ELF-1 (cell line): Measurements from ENCODE around the gene WFDC10B.
"Not testable (repeated sequence)": the region's sequence is repeated elsewhere in the genome, so short reads cannot be mapped to it uniquely, and the experiment has no call there.

Experiments
- DNase-seq: peaks from one replicate; pipeline ENCODE4 v3.0.0-alpha.2; 2016; ENCODE audit warnings: low read depth, low spot score

The WFDC10B gene

DNA sequence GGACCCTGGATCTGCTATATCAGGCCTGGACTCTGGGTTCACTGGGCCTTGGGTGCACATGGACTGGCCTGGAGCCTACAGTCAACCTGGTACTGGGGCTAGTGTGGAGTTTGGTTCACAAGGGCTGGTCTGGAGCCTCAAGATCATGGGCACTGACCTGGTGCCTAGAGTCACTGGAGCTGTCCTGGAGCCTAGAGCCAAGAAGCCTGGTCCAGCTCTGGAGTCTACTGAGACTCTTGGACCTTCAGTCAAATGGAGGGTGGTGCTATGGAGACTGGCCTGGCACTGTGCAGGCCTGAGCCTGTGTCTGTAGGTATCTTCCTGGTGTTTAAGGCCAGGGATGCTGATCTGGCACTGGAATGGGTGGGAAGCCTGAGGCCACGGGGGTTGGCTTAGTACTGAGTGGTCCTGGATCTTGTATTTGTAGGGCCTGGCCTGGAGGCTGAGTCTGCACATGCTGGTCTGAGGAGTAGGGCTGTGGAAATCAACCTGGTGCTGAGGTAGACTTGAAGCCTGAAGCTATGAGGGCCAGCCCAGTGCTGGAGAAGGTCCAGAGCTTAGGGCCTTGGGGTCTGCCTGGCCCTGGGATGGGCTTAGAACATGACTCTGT is 57.3 kb downstream of the WFDC10B start:
- no peak for DNase-seq

DNA sequence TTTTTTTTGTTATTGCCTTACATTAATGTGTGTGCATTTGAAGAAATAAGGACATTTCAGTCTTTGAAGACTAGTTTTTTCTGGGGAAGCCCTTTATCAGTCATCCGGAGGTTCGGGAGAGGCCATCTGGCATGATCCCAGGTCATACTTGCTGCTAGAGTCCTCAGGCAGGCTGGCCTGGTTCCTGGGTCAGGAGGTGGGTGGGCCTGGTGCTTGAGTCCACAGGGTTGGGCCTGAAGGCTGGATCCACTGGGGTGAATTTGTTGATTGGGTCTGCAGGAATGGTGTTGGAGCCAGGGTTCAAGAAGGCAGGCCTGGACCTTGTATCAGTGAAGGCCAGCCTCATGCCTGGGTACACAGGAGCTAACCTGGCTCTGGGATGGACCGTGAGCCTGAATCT is 57.9 kb downstream of the WFDC10B start:
- DNase-seq = no peak

DNA sequence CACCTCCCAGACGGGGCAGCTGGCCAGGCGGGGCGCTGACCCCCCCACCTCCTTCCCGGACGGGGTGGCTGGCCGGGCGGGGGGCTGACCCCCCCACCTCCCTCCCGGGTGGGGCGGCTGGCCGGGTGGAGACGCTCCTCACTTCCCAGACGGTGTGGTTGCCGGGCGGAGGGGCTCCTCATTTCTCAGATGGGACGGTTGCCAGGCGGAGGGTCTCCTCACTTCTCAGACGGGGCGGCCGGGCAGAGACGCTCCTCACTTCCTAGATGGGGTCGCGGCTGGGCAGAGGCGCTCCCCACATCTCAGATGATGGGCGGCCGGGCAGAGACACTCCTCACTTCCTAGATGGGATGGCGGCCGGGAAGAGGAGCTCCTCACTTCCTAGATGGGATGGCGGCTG is 59.0 kb downstream of the WFDC10B start:
- DNase-seq = not testable (repeated sequence)

GRCh38 chr20:45641076-45641475 is 63.7 kb downstream of the WFDC10B start:
- DNase-seq = not testable (repeated sequence)

GRCh38 chr20:45639687-45640086 is 65.1 kb downstream of the WFDC10B start:
- DNase-seq = no peak

GRCh38 chr20:45636513-45636912 is 68.3 kb downstream of the WFDC10B start:
- no peak for DNase-seq
